Osteoblast (primary cell): ENCODE measurements around the gene GLOD4. TPM values are rescaled to one million over a fixed set of nuclear protein-coding genes. Genes with fewer than 3 reads are reported as not detected.
"Not testable (repeated sequence)": the region's sequence is repeated elsewhere in the genome, so short reads cannot be mapped to it uniquely, and the experiment has no call there.

Source experiments
- DNase-seq: peaks from one replicate; pipeline ENCODE4 v3.0.0; 2011; ENCODE audit warnings: low spot score, mixed read lengths; ENCODE audit not compliant: insufficient read length; ENCODE audit errors: missing footprints
- H2AFZ ChIP-seq: 2 replicates; pipeline ENCODE4 v1.6.0; 2011; ENCODE audit warnings: mild to moderate bottlenecking, low read length
- H3K27ac ChIP-seq: 2 replicates; pipeline ENCODE4 v1.5.1; 2011; ENCODE audit warnings: mild to moderate bottlenecking, low read depth, low read length, moderate library complexity
- H3K27me3 ChIP-seq: 2 replicates; pipeline ENCODE4 v1.6.0; 2012; ENCODE audit warnings: mild to moderate bottlenecking, control low read depth, inconsistent platforms, low read length, moderate library complexity; ENCODE audit not compliant: insufficient read depth
- H3K36me3 ChIP-seq: 2 replicates; pipeline ENCODE4 v1.5.1; 2011; ENCODE audit warnings: mild to moderate bottlenecking, low read length, control low read depth, moderate library complexity; ENCODE audit not compliant: insufficient read depth
- H3K4me1 ChIP-seq: 2 replicates; pipeline ENCODE4 v1.5.1; 2011; ENCODE audit warnings: mild to moderate bottlenecking, low read length, control low read depth, moderate library complexity; ENCODE audit not compliant: insufficient read depth
- H3K4me2 ChIP-seq: 2 replicates; pipeline ENCODE4 v1.6.0; 2011; ENCODE audit warnings: mild to moderate bottlenecking, low read length; ENCODE audit not compliant: insufficient read depth
- H3K4me3 ChIP-seq: fragments of 200-600 bp; sonication (generic); 3 replicates; pipeline ENCODE4 v1.5.1; 2012; ENCODE audit warnings: mild to moderate bottlenecking, low read length, inconsistent platforms; ENCODE audit not compliant: insufficient read depth
- H3K79me2 ChIP-seq: 2 replicates; pipeline ENCODE4 v1.6.0; 2012; ENCODE audit warnings: mild to moderate bottlenecking, low read length, control low read depth, inconsistent platforms; ENCODE audit not compliant: insufficient read depth
- H3K9me3 ChIP-seq: 2 replicates; pipeline ENCODE4 v1.5.1; 2011; ENCODE audit warnings: low read depth, low read length, control low read depth
- H4K20me1 ChIP-seq: 2 replicates; pipeline ENCODE4 v1.6.0; 2012; ENCODE audit warnings: mild to moderate bottlenecking, low read length, control low read depth; ENCODE audit not compliant: insufficient read depth
- total RNA-seq: library from RNA; depleted of rRNA; stranded (reverse); fragments of >200 nt; gene quantifications from 2 replicates; pipeline ENCODE4 v1.2.3, GENCODE V29; 2012
- TF ChIP-seq, protein P1 (sequence below): IDR thresholded peaks from 2 replicates; pipeline ENCODE4 v1.5.1; 2011; ENCODE audit warnings: mild to moderate bottlenecking, low read depth, low read length, moderate library complexity; ENCODE audit errors: extremely low read depth

Gene GLOD4, protein sequence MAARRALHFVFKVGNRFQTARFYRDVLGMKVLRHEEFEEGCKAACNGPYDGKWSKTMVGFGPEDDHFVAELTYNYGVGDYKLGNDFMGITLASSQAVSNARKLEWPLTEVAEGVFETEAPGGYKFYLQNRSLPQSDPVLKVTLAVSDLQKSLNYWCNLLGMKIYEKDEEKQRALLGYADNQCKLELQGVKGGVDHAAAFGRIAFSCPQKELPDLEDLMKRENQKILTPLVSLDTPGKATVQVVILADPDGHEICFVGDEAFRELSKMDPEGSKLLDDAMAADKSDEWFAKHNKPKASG
- 39.4 and 43.3 TPM in 2 replicates for total RNA-seq

DNA sequence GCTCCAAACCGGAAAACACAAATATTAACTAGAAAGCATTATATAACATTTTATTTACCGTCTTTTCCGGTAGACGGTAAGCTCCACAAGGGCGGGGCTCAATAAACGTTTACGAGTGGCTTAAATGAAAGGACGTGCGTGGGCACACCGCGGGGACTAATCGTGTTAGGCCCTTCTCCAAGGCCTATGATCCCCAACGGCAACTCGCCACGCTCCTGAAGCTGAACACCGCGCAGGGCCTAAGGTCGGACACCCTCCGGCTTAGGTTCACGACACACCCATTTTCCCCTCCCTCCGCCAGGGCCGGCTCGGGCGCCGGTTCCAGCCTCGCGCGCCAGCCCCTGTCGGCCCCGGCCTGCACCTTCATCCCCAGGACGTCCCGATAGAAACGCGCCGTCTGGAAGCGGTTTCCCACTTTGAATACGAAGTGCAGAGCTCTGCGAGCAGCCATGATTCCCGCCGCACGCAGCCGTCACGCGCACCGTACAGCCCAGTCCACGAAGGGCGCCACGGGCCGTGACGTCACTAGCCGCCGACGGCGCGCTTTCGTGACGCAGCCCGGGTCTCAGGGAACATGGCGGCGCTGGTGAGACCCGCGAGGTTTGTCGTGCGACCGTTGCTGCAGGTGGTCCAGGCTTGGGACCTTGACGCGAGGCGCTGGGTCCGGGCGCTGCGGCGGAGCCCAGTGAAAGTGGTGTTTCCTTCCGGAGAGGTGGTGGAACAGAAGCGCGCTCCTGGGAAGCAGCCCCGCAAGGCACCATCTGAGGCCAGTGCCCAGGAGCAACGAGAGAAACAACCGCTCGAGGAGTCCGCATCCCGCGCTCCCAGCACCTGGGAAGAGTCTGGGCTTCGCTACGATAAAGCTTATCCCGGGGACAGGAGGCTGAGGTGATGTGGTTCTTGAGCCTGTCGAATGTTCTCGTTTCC, at the start of gene GLOD4, which contains the start of gene MRM3:
GLOD4 (minus strand) TSS at position 476 of the 927 bp plus-strand sequence; CDS start at position 451, 25 bp downstream.
MRM3 (plus strand) TSS at position 549 of the 927 bp plus-strand sequence; CDS start at position 575, 26 bp downstream.
- peaks cover 22% of the 10 kb centered on the region for H3K4me1 ChIP-seq
- peaks cover 74% of the 10 kb centered on the region for H3K79me2 ChIP-seq
- peak within 1 kb of the TSS; percentile 91 for H3K4me3 ChIP-seq
- H3K9me3 ChIP-seq, result no peaks in the 10 kb centered on the region
- TF ChIP-seq, protein P1, sequence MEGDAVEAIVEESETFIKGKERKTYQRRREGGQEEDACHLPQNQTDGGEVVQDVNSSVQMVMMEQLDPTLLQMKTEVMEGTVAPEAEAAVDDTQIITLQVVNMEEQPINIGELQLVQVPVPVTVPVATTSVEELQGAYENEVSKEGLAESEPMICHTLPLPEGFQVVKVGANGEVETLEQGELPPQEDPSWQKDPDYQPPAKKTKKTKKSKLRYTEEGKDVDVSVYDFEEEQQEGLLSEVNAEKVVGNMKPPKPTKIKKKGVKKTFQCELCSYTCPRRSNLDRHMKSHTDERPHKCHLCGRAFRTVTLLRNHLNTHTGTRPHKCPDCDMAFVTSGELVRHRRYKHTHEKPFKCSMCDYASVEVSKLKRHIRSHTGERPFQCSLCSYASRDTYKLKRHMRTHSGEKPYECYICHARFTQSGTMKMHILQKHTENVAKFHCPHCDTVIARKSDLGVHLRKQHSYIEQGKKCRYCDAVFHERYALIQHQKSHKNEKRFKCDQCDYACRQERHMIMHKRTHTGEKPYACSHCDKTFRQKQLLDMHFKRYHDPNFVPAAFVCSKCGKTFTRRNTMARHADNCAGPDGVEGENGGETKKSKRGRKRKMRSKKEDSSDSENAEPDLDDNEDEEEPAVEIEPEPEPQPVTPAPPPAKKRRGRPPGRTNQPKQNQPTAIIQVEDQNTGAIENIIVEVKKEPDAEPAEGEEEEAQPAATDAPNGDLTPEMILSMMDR, result no peak
- peak within 1 kb of the TSS; percentile 86 for H2AFZ ChIP-seq
- H3K36me3 ChIP-seq, result peaks cover 22% of the 10 kb centered on the region
- peak; percentile 99 for DNase-seq
- H3K27me3 ChIP-seq, result no peaks in the 10 kb centered on the region
- H3K27ac ChIP-seq, result peak within 1 kb of the TSS; percentile 82
- H4K20me1 ChIP-seq, result peaks cover 9% of the 10 kb centered on the region
- peak within 1 kb of the TSS; percentile 86 for H3K4me2 ChIP-seq

DNA sequence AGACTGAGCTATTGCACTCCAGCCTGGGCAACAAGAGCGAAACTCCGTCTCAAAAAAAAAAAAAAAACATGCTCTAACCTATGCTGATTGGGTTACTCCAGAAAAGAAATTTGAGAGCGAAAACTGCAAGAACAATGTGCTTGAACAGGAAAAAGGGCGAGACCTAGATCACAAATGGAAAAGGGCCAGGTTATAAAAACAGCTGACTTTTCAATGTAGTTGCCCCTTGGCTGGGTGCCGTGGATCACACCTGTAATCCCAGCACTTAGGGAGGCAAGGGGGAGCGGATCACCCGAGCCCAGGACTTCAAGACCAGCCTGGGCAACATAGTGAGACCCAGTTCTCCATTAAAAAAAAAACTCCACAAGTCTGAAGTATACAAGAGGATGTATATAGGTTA, 48.9 kb upstream of the GLOD4 start:
- H3K27me3 ChIP-seq, result no peaks in the 10 kb centered on the region
- H2AFZ ChIP-seq, result no peak overlapping the region
- H3K36me3 ChIP-seq, result no peaks in the 10 kb centered on the region
- peaks cover 3% of the 10 kb centered on the region for H3K79me2 ChIP-seq
- DNase-seq, result peak; percentile 46
- H3K27ac ChIP-seq, result no peak overlapping the region
- H4K20me1 ChIP-seq, result peaks cover 2% of the 10 kb centered on the region
- TF ChIP-seq, protein P1, result no peak
- no peaks in the 10 kb centered on the region for H3K9me3 ChIP-seq
- peaks cover under 1% of the 10 kb centered on the region for H3K4me1 ChIP-seq
- H3K4me3 ChIP-seq, result no peak overlapping the region
- H3K4me2 ChIP-seq, result no peak overlapping the region

DNA sequence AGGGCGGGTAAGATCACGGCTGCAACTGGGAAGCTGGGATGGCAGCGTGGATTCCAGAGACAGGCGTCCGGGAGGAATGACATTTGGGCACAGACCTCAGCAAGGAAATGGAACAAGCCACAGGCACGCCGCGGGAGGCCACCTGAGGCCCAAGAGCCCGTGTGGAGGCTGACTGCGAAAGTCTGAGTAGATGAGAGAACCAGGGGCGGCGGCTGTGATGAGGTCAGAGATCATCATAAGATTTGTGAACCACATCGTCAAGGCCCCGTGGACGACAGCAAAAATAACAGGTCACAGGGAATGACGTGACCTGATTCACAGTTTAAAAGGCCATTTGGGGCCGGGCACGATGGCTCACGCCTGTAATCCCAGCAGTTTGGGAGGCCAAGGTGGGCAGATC, 48.3 kb upstream of the GLOD4 start:
- Histone ChIP-seq H3K4me3 (no peak overlapping the region), H3K79me2 (peaks cover 3% of the 10 kb centered on the region), H3K4me2 (no peak overlapping the region), H3K9me3 (no peaks in the 10 kb centered on the region), H4K20me1 (peaks cover 2% of the 10 kb centered on the region), H2AFZ (no peak overlapping the region), H3K36me3 (no peaks in the 10 kb centered on the region), H3K27ac (no peak overlapping the region), H3K27me3 (no peaks in the 10 kb centered on the region), H3K4me1 (no peaks in the 10 kb centered on the region)
- TF ChIP-seq, protein P1, result no peak
- DNase-seq, result peak; percentile 68

DNA sequence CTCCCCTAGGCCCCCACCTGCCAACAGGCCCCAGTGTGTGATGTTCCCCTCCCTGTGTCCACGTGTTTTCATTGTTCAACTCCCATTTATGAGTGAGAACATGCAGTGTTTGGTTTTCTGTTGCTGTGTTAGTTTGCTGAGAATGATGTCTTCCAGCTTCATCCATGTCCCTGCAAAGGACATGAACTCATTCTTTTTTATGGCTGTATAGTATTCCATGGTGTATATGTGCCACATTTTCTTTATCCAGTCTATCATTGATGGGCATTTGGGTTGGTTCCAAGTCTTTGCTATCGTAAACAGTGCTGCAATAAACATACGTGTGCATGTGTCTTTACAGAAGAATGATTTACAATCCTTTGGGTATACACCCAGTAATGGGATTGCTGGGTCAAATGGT, 47.5 kb upstream of the GLOD4 start:
- not testable (repeated sequence) for H3K4me1 ChIP-seq, H3K27ac ChIP-seq, DNase-seq, H3K4me2 ChIP-seq, H4K20me1 ChIP-seq, H3K9me3 ChIP-seq, H3K36me3 ChIP-seq, H3K79me2 ChIP-seq, H2AFZ ChIP-seq, H3K27me3 ChIP-seq, H3K4me3 ChIP-seq
